Activated CD4-positive, alpha-beta T cell treated with anti-CD3 and anti-CD28 coated beads, Interleukin-2, amount 50 U/mL, for 48 hours (primary cell): ENCODE measurements around the gene SCGB1C2.
"Not testable (repeated sequence)": the region's sequence is repeated elsewhere in the genome, so short reads cannot be mapped to it uniquely, and the experiment has no call there.

Experiments
- DNase-seq, 2 experiments: peaks; one replicate each; pipeline ENCODE4 v3.0.0-alpha.2; 2020

The SCGB1C2 gene

GRCh38 chr17:149231-149630, 11.9 kb downstream of the SCGB1C2 start:
- DNase-seq = no peak

- DNase-seq = no peak
These were observed 12.7 kb downstream of the SCGB1C2 start for GRCh38 chr17:149897-150584.

GRCh38 chr17:151004-151403, 13.6 kb downstream of the SCGB1C2 start:
- no peak for DNase-seq

GRCh38 chr17:151886-152859, 14.8 kb downstream of the SCGB1C2 start:
- no peak for DNase-seq

GRCh38 chr17:152860-153420, 15.6 kb downstream of the SCGB1C2 start:
- no peak for DNase-seq

- DNase-seq = no peak
These were observed 16.5 kb downstream of the SCGB1C2 start for GRCh38 chr17:153851-154250.

- DNase-seq = no peak
These were observed 18.2 kb downstream of the SCGB1C2 start for GRCh38 chr17:155576-155975.

GRCh38 chr17:156094-156621, 18.8 kb downstream of the SCGB1C2 start:
- no peak for DNase-seq

- DNase-seq = no peak
These were observed 19.6 kb downstream of the SCGB1C2 start for GRCh38 chr17:156946-157345.

- no peak for DNase-seq
These were observed 20.5 kb downstream of the SCGB1C2 start for GRCh38 chr17:157901-158300.

- no peak for DNase-seq
These were observed 21.0 kb downstream of the SCGB1C2 start for GRCh38 chr17:158379-158778.

GRCh38 chr17:159609-160008, 22.2 kb downstream of the SCGB1C2 start:
- no peak for DNase-seq

GRCh38 chr17:160336-160735, 23.0 kb downstream of the SCGB1C2 start:
- no peak for DNase-seq

- no peak for DNase-seq
These were observed 24.1 kb downstream of the SCGB1C2 start for GRCh38 chr17:161481-161880.

- no peak for DNase-seq
These were observed 25.3 kb downstream of the SCGB1C2 start for GRCh38 chr17:162689-163088.

GRCh38 chr17:163514-164098, 26.2 kb downstream of the SCGB1C2 start:
- no peak for DNase-seq

- DNase-seq = peak; percentile 26 to 28
These were observed 27.2 kb downstream of the SCGB1C2 start for GRCh38 chr17:164303-165235.

GRCh38 chr17:165939-166338, 28.6 kb downstream of the SCGB1C2 start:
- no peak for DNase-seq

- DNase-seq = not testable (repeated sequence)
These were observed 31.2 kb downstream of the SCGB1C2 start for GRCh38 chr17:168614-169013.

GRCh38 chr17:170130-170670, 32.8 kb downstream of the SCGB1C2 start:
- DNase-seq = no peak

- no peak for DNase-seq
These were observed 34.5 kb downstream of the SCGB1C2 start for GRCh38 chr17:171871-172270.

GRCh38 chr17:172401-172800, 35.0 kb downstream of the SCGB1C2 start:
- DNase-seq = no peak
